HCT116 (cell line): Measurements from ENCODE around the gene LLGL2. TPM values are rescaled to one million over a fixed set of nuclear protein-coding genes. Genes with fewer than 3 reads are reported as not detected.

Experiments used
- ATAC-seq: fragments of 200-7000 bp; cut with Tn5 transposase; 2 replicates; pipeline ENCODE4 v1.9.1; 2020; ENCODE audit warnings: mild to moderate bottlenecking, moderate library complexity
- BruUV-seq: library from RNA; stranded (reverse); fragments of 400-500 nt; replicated peaks from 2 replicates; lab custom pipeline; 2021; lab: Mats Ljungman, UMichigan
- CTCF ChIA-PET: fragments of 300-600 bp; sonication (Branson Sonifier 250); formaldehyde crosslinking; loops from one replicate; lab custom pipeline; 2021; ENCODE audit warnings: antibody characterized with exemption; lab: Charles Lee
- POLR2A ChIA-PET: fragments of 300-600, 350-600 bp; sonication (Branson Sonifier 250); formaldehyde crosslinking; loops from one replicate; lab custom pipeline; 2021; ENCODE audit warnings: antibody characterized with exemption; lab: Charles Lee
- RAD21 ChIA-PET, 2 experiments: fragments of 300-600 bp; sonication (Branson Sonifier 250); formaldehyde crosslinking; loops; one replicate each; lab custom pipeline; 2023; ENCODE audit warnings: low total read pairs in 2 of 2; ENCODE audit not compliant: uncharacterized antibody in 2 of 2, unreplicated experiment in 2 of 2, low non-redundant PET in 1 of 2; lab: Charles Lee
- DNase-seq: peaks from one replicate; pipeline ENCODE4 v3.0.0-alpha.2; 2010; ENCODE audit warnings: low read depth, low spot score
- H2AFZ ChIP-seq: fragments of 200-600 bp; shearing (Covaris generic), sonication (generic); 2 replicates; pipeline ENCODE4 v1.6.1; 2017; ENCODE audit warnings: low read depth, mixed run types, mixed read lengths, antibody characterized with exemption, low read length; ENCODE audit not compliant: poor library complexity, severe bottlenecking
- H3K27ac ChIP-seq: 2 replicates; pipeline ENCODE4 v1.5.1; 2012; ENCODE audit warnings: low read depth, low read length
- H3K27me3 ChIP-seq: fragments of 200-600 bp; sonication (generic); 2 replicates; pipeline ENCODE4 v1.6.1; 2016; ENCODE audit warnings: mixed run types, low read length, mixed read lengths; ENCODE audit not compliant: insufficient read depth
- H3K36me3 ChIP-seq, 2 experiments: fragments of 200-500 bp in 1 of 2; fragments of 200-600 bp in 1 of 2; sonication (Bioruptor generic) in 1 of 2; sonication (generic) in 1 of 2; 2 replicates each; pipeline versions ENCODE4 v1.5.1 to v1.6.1; 2014 to 2016; ENCODE audit warnings: low read length in 2 of 2, inconsistent platforms in 1 of 2, mixed read lengths in 1 of 2, mixed run types in 1 of 2; ENCODE audit not compliant: insufficient read depth in 2 of 2, control insufficient read depth in 1 of 2
- H3K4me1 ChIP-seq, 2 experiments: fragments of 200-600 bp in 1 of 2; sonication (generic) in 1 of 2; 2 replicates each; pipeline versions ENCODE4 v1.5.1 to v1.6.1; 2012 to 2017; ENCODE audit warnings: low read length in 2 of 2, inconsistent platforms in 1 of 2, mild to moderate bottlenecking in 1 of 2, mixed read lengths in 1 of 2, mixed run types in 1 of 2, moderate library complexity in 1 of 2; ENCODE audit not compliant: insufficient read depth in 2 of 2, control insufficient read depth in 1 of 2
- H3K4me2 ChIP-seq: fragments of 200-600 bp; sonication (generic); 2 replicates; pipeline ENCODE4 v1.6.1; 2017; ENCODE audit warnings: mixed run types, low read length, mixed read lengths
- H3K4me3 ChIP-seq, 2 experiments: fragments of 200-600 bp in 1 of 2; sonication (generic) in 1 of 2; replicated peaks in 1 of 2; 2 replicates each; pipeline ENCODE4 v1.5.1; 2011 to 2016; ENCODE audit warnings: low read length in 2 of 2, control low read depth in 1 of 2, low read depth in 1 of 2, mild to moderate bottlenecking in 1 of 2, mixed read lengths in 1 of 2, mixed run types in 1 of 2
- H3K79me2 ChIP-seq: fragments of 200-600 bp; sonication (generic); 2 replicates; pipeline ENCODE4 v1.6.1; 2017; ENCODE audit warnings: mild to moderate bottlenecking, mixed run types, low read length, moderate library complexity, mixed read lengths; ENCODE audit not compliant: insufficient read depth
- H3K9ac ChIP-seq: fragments of 200-600 bp; sonication (generic); 2 replicates; pipeline ENCODE4 v1.6.1; 2016; ENCODE audit warnings: low read length, mixed read lengths
- H3K9me2 ChIP-seq: fragments of 200-600 bp; sonication (generic), shearing (Covaris generic); 2 replicates; pipeline ENCODE4 v1.6.1; 2017; ENCODE audit warnings: mixed run types, mild to moderate bottlenecking, moderate library complexity; ENCODE audit not compliant: insufficient read depth
- H3K9me3 ChIP-seq, 2 experiments: fragments of 200-500 bp in 1 of 2; fragments of 200-600 bp in 1 of 2; sonication (Bioruptor generic) in 1 of 2; sonication (generic) in 1 of 2; 2 replicates each; pipeline ENCODE4 v1.6.1; 2014 to 2017; ENCODE audit warnings: low read length in 2 of 2, mixed read lengths in 2 of 2, inconsistent platforms in 1 of 2, low read depth in 1 of 2, mild to moderate bottlenecking in 1 of 2, mixed run types in 1 of 2, moderate library complexity in 1 of 2; ENCODE audit not compliant: control insufficient read depth in 1 of 2, insufficient read depth in 1 of 2
- H4K20me1 ChIP-seq: fragments of 200-600 bp; sonication (generic), shearing (Covaris generic); 2 replicates; pipeline ENCODE4 v1.6.1; 2017; ENCODE audit warnings: mixed run types, mild to moderate bottlenecking, moderate library complexity; ENCODE audit not compliant: insufficient read depth
- CBX3 ChIP-seq: IDR thresholded peaks from 2 replicates; pipeline ENCODE4 v1.6.1; 2012; ENCODE audit warnings: low read depth
- CEBPB ChIP-seq: IDR thresholded peaks from 2 replicates; pipeline ENCODE4 v1.6.1; 2012; ENCODE audit warnings: low read depth
- EGR1 ChIP-seq: IDR thresholded peaks from 2 replicates; pipeline ENCODE4 v1.6.1; 2012; ENCODE audit warnings: low read depth
- ELF1 ChIP-seq: IDR thresholded peaks from 2 replicates; pipeline ENCODE4 v1.6.1; 2012; ENCODE audit warnings: low read depth, borderline replicate concordance
- EZH2 ChIP-seq: fragments of 200-600 bp; sonication (generic); IDR thresholded peaks from 2 replicates; pipeline ENCODE4 v1.6.1; 2017; ENCODE audit warnings: antibody characterized with exemption, mixed run types
- EZH2phosphoT487 ChIP-seq: fragments of 200-600 bp; IDR thresholded peaks from 2 replicates; pipeline ENCODE4 v1.6.1; 2018; ENCODE audit warnings: antibody characterized with exemption, borderline replicate concordance
- FOSL1 ChIP-seq: IDR thresholded peaks from 2 replicates; pipeline ENCODE4 v1.6.1; 2012; ENCODE audit warnings: low read depth
- MAX ChIP-seq: IDR thresholded peaks from 2 replicates; pipeline ENCODE4 v1.6.1; 2012
- POLR2A ChIP-seq: IDR thresholded peaks from 2 replicates; pipeline ENCODE4 v1.7.0; 2011; ENCODE audit warnings: borderline replicate concordance; ENCODE audit not compliant: insufficient read depth, insufficient read length; ENCODE audit errors: extremely low read depth
- POLR2AphosphoS5 ChIP-seq: IDR thresholded peaks from 2 replicates; pipeline ENCODE4 v1.6.1; 2011; ENCODE audit warnings: mild to moderate bottlenecking, low read depth, low read length, moderate library complexity
- RAD21 ChIP-seq: IDR thresholded peaks from 2 replicates; pipeline ENCODE4 v1.6.1; 2012; ENCODE audit warnings: low read depth, mild to moderate bottlenecking
- SIN3A ChIP-seq: IDR thresholded peaks from 2 replicates; pipeline ENCODE4 v1.6.1; 2012; ENCODE audit warnings: low read depth
- SRF ChIP-seq: IDR thresholded peaks from 2 replicates; pipeline ENCODE4 v1.6.1; 2012; ENCODE audit warnings: low read depth
- YY1 ChIP-seq: IDR thresholded peaks from 2 replicates; pipeline ENCODE4 v1.6.1; 2011; ENCODE audit warnings: low read length, low read depth, moderate library complexity, mild to moderate bottlenecking; ENCODE audit not compliant: insufficient replicate concordance; ENCODE audit errors: extremely low read depth
- intact Hi-C: fragments of 100-400 bp; cut with micrococcal nuclease; formaldehyde crosslinking; loops from 2 replicates; pipeline ENCODE4 v1.10.0; 2022
- total RNA-seq: library from RNA; stranded (reverse); gene quantifications from one replicate; pipeline ENCODE4 v1.2.1, GENCODE V29; 2021; ENCODE audit not compliant: unreplicated experiment
- TF ChIP-seq, protein P1 (sequence below): IDR thresholded peaks from 2 replicates; pipeline ENCODE4 v1.6.1; 2011; ENCODE audit warnings: mild to moderate bottlenecking, low read length, moderate library complexity; ENCODE audit not compliant: insufficient replicate concordance; ENCODE audit errors: extremely low read depth
- TF ChIP-seq, protein P2 (sequence below), 3 experiments: fragments of 200-600 bp in 1 of 3; sonication (generic) in 1 of 3; IDR thresholded peaks in 2 of 3; conservative IDR thresholded peaks in 1 of 3; 2 replicates each; pipeline ENCODE4 v1.5.1; 2012 to 2017; ENCODE audit warnings: low read depth in 2 of 3, low read length in 2 of 3, antibody characterized with exemption in 1 of 3, borderline replicate concordance in 1 of 3, control low read depth in 1 of 3, mild to moderate bottlenecking in 1 of 3, mixed read lengths in 1 of 3, mixed run types in 1 of 3, moderate library complexity in 1 of 3; ENCODE audit not compliant: insufficient read depth in 1 of 3

Gene LLGL2
- total RNA-seq, 1 experiment from 2014 or later: 209 TPM

GRCh38 chr17:75563063-75563758, 37.7 kb downstream of the LLGL2 start:
- Histone ChIP-seq H4K20me1 (no peaks in the 10 kb centered on the region), H3K79me2 (no peaks in the 10 kb centered on the region), H2AFZ (no peak overlapping the region), H3K27ac (no peak overlapping the region), H3K36me3 (peaks cover 19 to 25% of the 10 kb centered on the region in 2 experiments; a peak in 3 of 4 replicates), H3K4me2 (no peak overlapping the region), H3K9me3 (no peaks in the 10 kb centered on the region), H3K27me3 (no peaks in the 10 kb centered on the region), H3K9me2 (no peaks in the 10 kb centered on the region), H3K4me3 (no peak overlapping the region), H3K4me1 (peaks cover 11 to 12% of the 10 kb centered on the region in 2 experiments; a peak in 3 of 4 replicates), H3K9ac (no peak overlapping the region)
- ChIA-PET POLR2A (no interaction called here), RAD21 (no interaction called here), CTCF (no interaction called here)
- no peak for ATAC-seq
- DNase-seq: no peak
- BruUV-seq: no TSS peak
- TF ChIP-seq YY1 (no peak), EGR1 (no peak), SIN3A (no peak), POLR2AphosphoS5 (no peak), CBX3 (no peak), RAD21 (no peak)
- intact Hi-C loops: no loop called here

DNA sequence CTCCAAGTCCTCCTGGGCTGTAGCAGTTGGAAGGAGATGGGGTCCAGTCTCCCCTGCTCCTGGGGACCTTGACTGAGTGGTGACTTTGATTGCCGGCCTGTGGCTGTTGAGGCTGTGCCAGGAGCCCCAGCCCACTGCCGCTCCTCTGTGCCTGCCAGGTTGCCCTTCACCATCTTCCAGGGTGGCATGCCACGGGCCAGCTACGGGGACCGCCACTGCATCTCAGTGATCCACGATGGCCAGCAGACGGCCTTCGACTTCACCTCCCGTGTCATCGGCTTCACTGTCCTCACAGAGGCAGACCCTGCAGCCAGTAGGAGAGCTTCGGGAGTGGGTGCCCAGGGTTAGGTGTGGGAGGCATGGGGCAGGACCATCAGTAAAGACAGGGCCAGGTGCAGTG, 38.7 kb downstream of the LLGL2 start:
- ChIA-PET POLR2A (no interaction called here), CTCF (no interaction called here), RAD21 (no interaction called here)
- Histone ChIP-seq H3K4me3 (no peak overlapping the region), H3K4me1 (peaks cover 8 to 9% of the 10 kb centered on the region in 2 experiments; a peak in 3 of 4 replicates), H3K79me2 (no peaks in the 10 kb centered on the region), H3K27me3 (no peaks in the 10 kb centered on the region), H3K9me2 (no peaks in the 10 kb centered on the region), H3K36me3 (peaks cover 17 to 29% of the 10 kb centered on the region in 2 experiments; a peak in 3 of 4 replicates), H3K9me3 (no peaks in the 10 kb centered on the region), H3K4me2 (no peak overlapping the region), H4K20me1 (no peaks in the 10 kb centered on the region), H3K27ac (no peak overlapping the region), H3K9ac (no peak overlapping the region), H2AFZ (no peak overlapping the region)
- DNase-seq (no peak), ATAC-seq (no peak)
- BruUV-seq: no TSS peak
- intact Hi-C loops: no loop called here
- TF ChIP-seq SRF: no peak
- no peak for TF ChIP-seq YY1
- no peak for TF ChIP-seq POLR2A
- TF ChIP-seq POLR2AphosphoS5: no peak
- TF ChIP-seq RAD21: no peak
- TF ChIP-seq CEBPB: no peak
- TF ChIP-seq, protein P1, sequence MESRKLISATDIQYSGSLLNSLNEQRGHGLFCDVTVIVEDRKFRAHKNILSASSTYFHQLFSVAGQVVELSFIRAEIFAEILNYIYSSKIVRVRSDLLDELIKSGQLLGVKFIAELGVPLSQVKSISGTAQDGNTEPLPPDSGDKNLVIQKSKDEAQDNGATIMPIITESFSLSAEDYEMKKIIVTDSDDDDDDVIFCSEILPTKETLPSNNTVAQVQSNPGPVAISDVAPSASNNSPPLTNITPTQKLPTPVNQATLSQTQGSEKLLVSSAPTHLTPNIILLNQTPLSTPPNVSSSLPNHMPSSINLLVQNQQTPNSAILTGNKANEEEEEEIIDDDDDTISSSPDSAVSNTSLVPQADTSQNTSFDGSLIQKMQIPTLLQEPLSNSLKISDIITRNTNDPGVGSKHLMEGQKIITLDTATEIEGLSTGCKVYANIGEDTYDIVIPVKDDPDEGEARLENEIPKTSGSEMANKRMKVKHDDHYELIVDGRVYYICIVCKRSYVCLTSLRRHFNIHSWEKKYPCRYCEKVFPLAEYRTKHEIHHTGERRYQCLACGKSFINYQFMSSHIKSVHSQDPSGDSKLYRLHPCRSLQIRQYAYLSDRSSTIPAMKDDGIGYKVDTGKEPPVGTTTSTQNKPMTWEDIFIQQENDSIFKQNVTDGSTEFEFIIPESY: no peak
- no peak for TF ChIP-seq MAX
- TF ChIP-seq, protein P2, sequence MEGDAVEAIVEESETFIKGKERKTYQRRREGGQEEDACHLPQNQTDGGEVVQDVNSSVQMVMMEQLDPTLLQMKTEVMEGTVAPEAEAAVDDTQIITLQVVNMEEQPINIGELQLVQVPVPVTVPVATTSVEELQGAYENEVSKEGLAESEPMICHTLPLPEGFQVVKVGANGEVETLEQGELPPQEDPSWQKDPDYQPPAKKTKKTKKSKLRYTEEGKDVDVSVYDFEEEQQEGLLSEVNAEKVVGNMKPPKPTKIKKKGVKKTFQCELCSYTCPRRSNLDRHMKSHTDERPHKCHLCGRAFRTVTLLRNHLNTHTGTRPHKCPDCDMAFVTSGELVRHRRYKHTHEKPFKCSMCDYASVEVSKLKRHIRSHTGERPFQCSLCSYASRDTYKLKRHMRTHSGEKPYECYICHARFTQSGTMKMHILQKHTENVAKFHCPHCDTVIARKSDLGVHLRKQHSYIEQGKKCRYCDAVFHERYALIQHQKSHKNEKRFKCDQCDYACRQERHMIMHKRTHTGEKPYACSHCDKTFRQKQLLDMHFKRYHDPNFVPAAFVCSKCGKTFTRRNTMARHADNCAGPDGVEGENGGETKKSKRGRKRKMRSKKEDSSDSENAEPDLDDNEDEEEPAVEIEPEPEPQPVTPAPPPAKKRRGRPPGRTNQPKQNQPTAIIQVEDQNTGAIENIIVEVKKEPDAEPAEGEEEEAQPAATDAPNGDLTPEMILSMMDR (IDR thresholded peaks at IDR 0.05 in 2 of 3, conservative IDR thresholded peaks at IDR 0.05 in 1 of 3; ENCODE audit: borderline replicate concordance in 1 of 3, insufficient read depth in 1 of 3, low read depth in 2 of 3, low read length in 2 of 3): no peak
- TF ChIP-seq EGR1: no peak
- TF ChIP-seq SIN3A: no peak
- no peak for TF ChIP-seq EZH2
- no peak for TF ChIP-seq ELF1
- no peak for TF ChIP-seq EZH2phosphoT487
- no peak for TF ChIP-seq FOSL1
